Endometrial microvascular endothelial cells (primary cell): ENCODE data around the gene ZNF879. TPM values are rescaled to one million over a fixed set of nuclear protein-coding genes. Genes with fewer than 3 reads are reported as not detected.

Source experiments
- in situ Hi-C: cut with HindIII; loops from 2 replicates; pipeline ENCODE4 v1.10.0; 2017; ENCODE audit warnings: low sequenced_read_pairs, low pct_unique_long_range_greater_than_20kb; ENCODE audit errors: inconsistent ontology term
- total RNA-seq: library from RNA; depleted of rRNA; stranded (reverse); fragments of >200 nt; gene quantifications from one replicate; pipeline ENCODE4 v1.2.3, GENCODE V29; 2015; ENCODE audit errors: inconsistent ontology term

Gene ZNF879
- total RNA-seq, result 2.0 TPM

- in situ Hi-C loops, result no loop called here
These were observed at the start of gene ZNF879 for GRCh38 chr5:179023528-179024189. TSS of gene ZNF879 (plus strand) at chr5:179023804. CDS start at chr5:179025005, 1,201 bp downstream.

DNA sequence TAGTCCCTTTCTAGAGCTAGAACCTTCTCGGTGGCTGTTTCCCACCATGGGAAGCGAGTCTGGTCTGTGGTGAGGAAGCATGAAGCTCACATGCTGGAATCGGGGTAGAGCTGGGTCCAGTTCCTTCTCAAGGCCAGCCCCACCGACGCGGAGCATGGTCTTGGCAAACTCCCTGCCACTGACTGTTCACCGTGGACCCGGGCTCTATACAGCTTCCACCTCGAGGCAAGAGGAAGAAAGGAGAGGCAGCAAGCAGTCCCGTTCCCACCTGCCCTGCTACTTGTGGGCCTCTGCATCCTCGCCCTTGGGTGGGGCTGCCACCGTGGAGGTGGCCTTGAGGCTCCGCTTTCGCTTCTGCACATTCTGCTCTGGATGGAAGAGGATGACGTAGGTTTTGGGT is 42.2 kb upstream of the ZNF879 start:
- in situ Hi-C loops, result no loop called here

GRCh38 chr5:178982941-178983340 is 40.7 kb upstream of the ZNF879 start:
- in situ Hi-C loops, result no loop called here

DNA sequence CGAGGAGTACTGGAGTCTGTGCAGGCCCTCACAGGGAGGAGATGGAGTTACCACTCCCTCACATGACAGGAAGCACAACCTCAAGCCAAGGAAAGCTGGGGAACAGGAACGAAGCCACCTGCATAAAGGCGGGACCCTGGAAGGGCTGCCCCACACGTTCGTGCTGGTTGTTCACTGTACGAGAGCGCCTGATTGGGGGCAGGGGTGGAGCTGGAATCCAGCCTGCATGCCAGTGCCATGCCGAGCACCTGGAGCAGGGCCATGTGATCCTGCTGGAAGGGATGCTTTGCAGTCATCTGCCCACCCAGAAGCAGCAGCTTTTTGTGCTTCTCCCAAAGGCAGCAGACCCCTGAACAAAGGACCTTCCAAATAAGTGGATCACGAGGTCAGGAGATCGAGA is 39.9 kb upstream of the ZNF879 start:
- in situ Hi-C loops, result no loop called here

- in situ Hi-C loops, result no loop called here
These were observed 39.2 kb upstream of the ZNF879 start for GRCh38 chr5:178984145-178985072.

- in situ Hi-C loops, result no loop called here
These were observed 37.2 kb upstream of the ZNF879 start for GRCh38 chr5:178986326-178986960.

DNA sequence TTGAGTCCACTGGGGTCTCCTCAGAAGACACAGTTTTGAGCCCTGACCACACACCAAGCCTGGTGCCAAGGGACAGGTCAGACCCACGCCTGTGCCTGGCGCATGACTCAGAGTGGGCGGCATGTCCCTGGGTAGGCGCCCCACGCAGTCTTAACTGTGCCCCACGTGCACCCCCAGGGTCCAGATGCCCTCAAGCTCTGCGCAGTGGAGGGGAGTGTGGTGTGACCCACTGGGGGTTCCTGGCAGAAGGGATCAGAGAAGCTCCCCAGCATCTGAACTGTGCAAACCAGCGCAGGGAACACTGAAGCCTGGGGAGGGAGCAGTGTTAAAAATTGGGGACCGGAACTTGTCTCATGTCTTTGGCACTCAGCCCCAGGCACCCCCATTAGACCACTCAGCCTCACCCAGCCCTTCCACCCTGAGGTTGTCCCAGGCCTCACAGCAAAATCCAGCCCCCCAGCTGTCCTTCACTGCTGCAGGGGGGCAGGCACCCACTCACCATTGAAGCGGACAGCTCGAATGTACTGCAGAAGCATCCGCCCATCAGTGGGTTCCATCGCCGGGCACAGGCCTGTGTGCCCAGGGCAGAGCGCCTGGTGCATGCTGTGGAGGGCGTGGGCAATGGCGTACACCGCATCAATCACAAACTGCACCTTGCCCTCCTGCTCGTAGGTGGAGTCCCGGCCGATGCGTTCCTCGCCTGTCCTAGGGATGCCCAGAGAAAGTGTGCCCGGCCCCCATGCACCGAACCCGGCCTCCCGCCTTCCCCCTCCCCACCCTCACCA is 35.0 kb upstream of the ZNF879 start:
- in situ Hi-C loops, result no loop called here

GRCh38 chr5:178989311-178989710 is 34.3 kb upstream of the ZNF879 start:
- in situ Hi-C loops, result no loop called here

DNA sequence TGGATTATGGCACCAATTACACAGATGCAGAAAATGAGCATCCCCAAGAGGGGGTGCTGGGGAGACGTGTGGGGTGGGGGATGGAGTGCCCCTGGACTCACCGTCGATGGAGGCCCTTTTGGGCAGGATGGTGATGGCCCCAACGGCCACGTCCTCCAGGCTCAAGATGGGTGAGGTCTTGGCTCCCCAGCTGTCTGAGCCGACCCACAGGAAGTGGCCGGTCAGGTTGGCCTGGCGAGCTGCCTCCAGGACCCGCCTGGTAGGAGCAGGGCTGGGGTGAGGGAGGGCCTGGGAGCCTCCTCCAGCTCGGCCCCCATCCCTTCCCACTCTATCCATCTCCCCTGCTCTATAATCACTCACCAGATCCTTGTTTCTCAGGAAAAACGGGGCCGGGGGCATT is 33.1 kb upstream of the ZNF879 start:
- in situ Hi-C loops, result no loop called here

DNA sequence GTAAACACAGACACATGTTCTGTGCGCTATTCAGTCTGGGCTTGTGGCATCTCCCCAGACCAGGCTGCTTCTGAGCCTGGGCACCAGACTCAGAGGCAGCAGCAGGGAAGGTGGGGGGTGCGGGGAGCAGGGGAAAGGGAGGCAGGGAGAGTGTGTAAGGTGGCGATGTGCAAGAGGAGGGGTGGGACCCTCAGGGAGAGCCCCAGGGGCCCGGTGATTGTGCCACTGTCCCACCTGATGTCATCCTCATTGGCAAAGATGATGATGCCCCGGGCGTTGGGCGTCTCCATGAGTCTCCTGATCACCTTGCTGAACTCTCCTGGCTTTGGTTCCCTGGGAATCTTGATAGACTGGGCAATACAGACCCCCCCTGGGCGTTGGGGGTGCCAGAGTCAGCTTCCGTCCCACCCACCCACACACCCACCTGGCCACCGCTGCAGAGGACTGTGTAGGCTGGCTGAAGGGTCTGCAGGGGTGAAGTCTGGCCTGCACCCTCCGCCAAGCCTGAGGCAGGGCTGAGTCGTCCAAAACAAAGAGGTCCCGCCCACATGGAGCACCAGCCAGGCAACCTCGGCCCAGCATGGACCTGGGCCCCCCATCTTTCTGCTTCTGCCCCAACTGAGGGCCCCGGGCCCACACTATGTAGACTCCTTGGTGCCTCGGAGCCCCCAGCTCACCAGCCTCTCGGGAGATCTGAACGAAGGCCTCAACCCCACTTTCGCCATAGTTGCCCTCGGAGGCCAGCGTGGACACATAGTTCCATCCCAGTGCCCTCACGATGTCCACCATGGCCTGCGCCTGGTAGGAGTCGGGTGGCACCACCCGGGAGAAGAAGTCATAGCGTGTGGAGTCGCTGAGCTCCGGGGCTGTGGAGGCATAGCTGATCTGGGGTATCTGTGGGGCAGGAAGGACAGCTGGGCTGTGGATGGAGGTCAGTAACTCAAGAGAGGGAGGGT is 32.1 kb upstream of the ZNF879 start:
- in situ Hi-C loops, result no loop called here

DNA sequence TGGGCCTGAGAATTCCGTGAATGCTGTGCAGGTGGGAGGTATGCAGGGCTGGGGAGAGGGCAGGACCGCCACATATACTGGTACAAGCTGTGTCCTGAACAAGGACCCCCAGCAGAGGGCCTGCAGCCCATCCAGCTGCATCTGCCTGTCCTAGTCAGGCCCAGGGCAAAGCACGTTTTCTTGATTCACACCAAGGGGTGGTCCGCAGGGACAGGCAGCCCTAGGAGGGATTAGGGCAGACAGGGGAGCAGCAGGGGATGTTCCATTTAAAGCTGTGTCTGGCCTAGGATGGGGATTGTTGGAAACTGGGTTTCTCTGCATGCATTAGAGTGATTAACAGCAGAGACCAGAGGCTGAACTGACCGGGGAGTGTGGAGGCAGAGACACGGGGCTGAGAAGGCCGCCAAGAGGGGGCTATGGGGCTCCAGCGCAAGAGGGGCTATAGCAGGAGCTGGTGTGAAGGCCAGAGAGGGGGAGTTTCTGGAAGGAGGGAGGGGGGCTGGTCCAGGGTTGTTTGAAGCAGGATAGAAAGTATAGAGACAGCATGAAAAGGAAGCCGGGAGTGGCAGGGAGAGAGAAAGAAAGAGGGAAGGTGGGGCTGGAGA is 31.2 kb upstream of the ZNF879 start:
- in situ Hi-C loops, result no loop called here

- in situ Hi-C loops, result no loop called here
These were observed 30.3 kb upstream of the ZNF879 start for GRCh38 chr5:178993236-178993765.

DNA sequence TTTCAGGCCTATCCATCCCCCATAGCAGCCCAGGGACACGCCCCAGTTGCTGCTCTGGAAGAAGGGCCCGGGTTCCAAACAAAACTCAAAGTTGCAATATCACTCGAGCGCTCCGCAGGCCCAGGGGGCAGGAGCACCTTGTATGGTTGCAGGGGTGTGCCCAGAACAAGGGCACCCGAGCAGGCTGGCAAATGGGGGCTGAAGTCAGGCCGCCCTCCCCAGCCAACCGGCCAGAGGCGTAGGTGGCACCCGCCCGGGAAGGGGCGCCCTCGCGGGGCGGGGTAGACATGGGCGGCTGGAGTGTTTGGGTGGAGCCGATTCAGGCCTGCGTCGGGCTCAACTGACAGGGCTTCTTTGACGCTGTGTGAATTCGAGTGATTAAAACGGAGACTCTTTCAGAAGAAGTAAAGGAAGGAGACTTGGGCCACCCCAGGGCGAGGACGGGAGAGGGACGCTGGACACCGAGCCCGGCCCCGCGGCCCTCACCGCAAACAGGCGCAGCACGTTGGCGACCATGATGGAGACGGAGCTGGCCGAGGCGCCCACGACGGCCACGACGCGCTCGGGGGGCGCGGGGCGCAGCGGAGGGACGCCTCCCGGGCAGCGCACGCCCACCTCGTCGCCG is 29.5 kb upstream of the ZNF879 start:
- in situ Hi-C loops, result no loop called here

- in situ Hi-C loops, result no loop called here
These were observed 28.8 kb upstream of the ZNF879 start, which contains the start of gene GRM6 for GRCh38 chr5:178994580-178995340. TSS of gene GRM6 (minus strand) at chr5:178995320. CDS start at chr5:178994944, 376 bp downstream.

DNA sequence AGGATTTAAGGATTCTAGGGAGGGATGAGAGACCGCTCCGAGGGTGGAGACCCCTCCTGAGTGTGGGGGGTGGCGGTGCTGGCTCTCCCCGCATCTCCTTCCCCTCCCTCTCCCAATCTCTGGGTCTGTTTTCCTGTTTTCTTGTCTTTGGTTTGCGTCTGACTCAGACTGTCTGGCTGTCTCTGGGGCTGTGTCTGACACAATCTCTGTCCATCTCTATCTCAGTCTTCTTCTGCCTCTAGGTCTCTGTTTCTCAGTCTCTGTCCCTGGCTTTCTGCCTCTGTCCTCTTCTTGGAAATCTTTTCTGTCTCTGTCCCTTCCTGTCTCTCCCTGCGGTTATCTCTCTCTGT is 28.3 kb upstream of the ZNF879 start:
- in situ Hi-C loops, result no loop called here

GRCh38 chr5:178996156-178996555 is 27.4 kb upstream of the ZNF879 start:
- in situ Hi-C loops, result no loop called here
